Measurements from ENCODE around the gene TPI1. TPM values are rescaled to one million over a fixed set of nuclear protein-coding genes. Genes with fewer than 3 reads are reported as not detected.

Gene TPI1
- total and polyA plus RNA-seq, 2 of the 8 experiments (the other 6 are each of a cell fraction or from before 2014, with no cell fraction given): 910 to 3,018 TPM

GRCh38 chr12:6899427-6899826 is 32.1 kb downstream of the TPI1 start (continued):
- TF ChIP-seq GABPA (IDR thresholded peaks at IDR 0.05; ENCODE audit: borderline replicate concordance, insufficient read depth, low read length) (no peak), POLR2AphosphoS5 (IDR thresholded peaks at IDR 0.05; ENCODE audit: low read depth, low read length) (no peak), SP4 (IDR thresholded peaks at IDR 0.05; ENCODE audit: low read length) (no peak), BCL11A (IDR thresholded peaks at IDR 0.05; ENCODE audit: low read depth in 2 of 2, low read length in 2 of 2) (no peak), CREB1 (IDR thresholded peaks at IDR 0.05) (no peak)

Measured in H1 (cell line).